Endothelial cell (in vitro differentiated cells): ENCODE data around the gene CPN2. TPM values are rescaled to one million over a fixed set of nuclear protein-coding genes. Genes with fewer than 3 reads are reported as not detected.
A peak's percentile ranks its signal among the peaks of the same experiment; 100 is the strongest.

ENCODE experiments used
- DNase-seq: peaks from one replicate; pipeline ENCODE4 v3.0.0; 2021; ENCODE audit warnings: low spot score
- H3K27ac Mint-ChIP-seq: one replicate; pipeline ENCODE4 v1.8.0; 2021; ENCODE audit warnings: mixed read lengths, inconsistent platforms; ENCODE audit not compliant: unreplicated experiment
- H3K27me3 Mint-ChIP-seq: one replicate; pipeline ENCODE4 v1.8.0; 2021; ENCODE audit warnings: mild to moderate bottlenecking, moderate library complexity, mixed read lengths, inconsistent platforms; ENCODE audit not compliant: unreplicated experiment
- H3K36me3 Mint-ChIP-seq: one replicate; pipeline ENCODE4 v1.8.0; 2021; ENCODE audit warnings: mild to moderate bottlenecking, low read depth, mixed read lengths, inconsistent platforms; ENCODE audit not compliant: unreplicated experiment
- H3K4me1 Mint-ChIP-seq: one replicate; pipeline ENCODE4 v1.8.0; 2021; ENCODE audit warnings: mild to moderate bottlenecking, mixed read lengths, inconsistent platforms; ENCODE audit not compliant: unreplicated experiment
- H3K4me3 Mint-ChIP-seq: one replicate; pipeline ENCODE4 v1.8.0; 2021; ENCODE audit warnings: mild to moderate bottlenecking, mixed read lengths, inconsistent platforms; ENCODE audit not compliant: unreplicated experiment
- H3K9me3 Mint-ChIP-seq: one replicate; pipeline ENCODE4 v1.8.0; 2021; ENCODE audit warnings: mixed read lengths, inconsistent platforms; ENCODE audit not compliant: unreplicated experiment
- total RNA-seq: library from RNA; stranded (reverse); fragmentation: NEBNext Ultra II Directional; extraction: Animal tissue kit (Norgen Biotek cat#: 25700); gene quantifications from one replicate; pipeline ENCODE4 v1.2.1, GENCODE V29; 2021; ENCODE audit not compliant: unreplicated experiment
- TF ChIP-seq, protein P1 (sequence below): fragments of 200-600 bp; sonication (generic); IDR thresholded peaks from one replicate; pipeline ENCODE4 v1.5.0; 2021; ENCODE audit warnings: antibody characterized with exemption; ENCODE audit not compliant: unreplicated experiment

The CPN2 gene
- total RNA-seq, 1 donor from 2014 or later, result not detected

DNA sequence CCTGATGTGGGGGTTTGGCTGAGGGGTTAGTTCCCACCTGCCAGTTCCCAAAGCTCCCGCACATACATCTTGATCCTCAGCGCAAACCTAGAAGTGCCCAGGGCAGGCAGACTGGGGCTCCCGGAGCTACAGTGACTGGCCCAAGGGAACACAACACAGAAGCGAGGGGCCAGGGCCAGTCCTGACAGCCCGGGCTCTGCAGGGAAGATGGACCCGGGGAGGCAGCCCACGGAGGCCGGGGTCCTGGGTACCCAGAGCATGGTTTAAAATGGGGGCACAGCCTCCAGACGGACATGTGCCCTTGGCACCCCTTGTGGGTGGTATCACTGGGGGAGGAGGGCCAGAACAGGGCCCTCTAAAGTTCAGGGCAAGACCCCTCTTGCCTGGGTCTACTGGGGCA, 5.1 kb downstream of the CPN2 start:
- Mint-ChIP-seq H3K36me3 (no peaks in the 10 kb centered on the region), H3K9me3 (no peaks in the 10 kb centered on the region), H3K4me3 (no peak overlapping the region), H3K4me1 (no peaks in the 10 kb centered on the region), H3K27me3 (peaks cover 7% of the 10 kb centered on the region), H3K27ac (no peak overlapping the region)
- no peak for DNase-seq
- TF ChIP-seq, protein P1, sequence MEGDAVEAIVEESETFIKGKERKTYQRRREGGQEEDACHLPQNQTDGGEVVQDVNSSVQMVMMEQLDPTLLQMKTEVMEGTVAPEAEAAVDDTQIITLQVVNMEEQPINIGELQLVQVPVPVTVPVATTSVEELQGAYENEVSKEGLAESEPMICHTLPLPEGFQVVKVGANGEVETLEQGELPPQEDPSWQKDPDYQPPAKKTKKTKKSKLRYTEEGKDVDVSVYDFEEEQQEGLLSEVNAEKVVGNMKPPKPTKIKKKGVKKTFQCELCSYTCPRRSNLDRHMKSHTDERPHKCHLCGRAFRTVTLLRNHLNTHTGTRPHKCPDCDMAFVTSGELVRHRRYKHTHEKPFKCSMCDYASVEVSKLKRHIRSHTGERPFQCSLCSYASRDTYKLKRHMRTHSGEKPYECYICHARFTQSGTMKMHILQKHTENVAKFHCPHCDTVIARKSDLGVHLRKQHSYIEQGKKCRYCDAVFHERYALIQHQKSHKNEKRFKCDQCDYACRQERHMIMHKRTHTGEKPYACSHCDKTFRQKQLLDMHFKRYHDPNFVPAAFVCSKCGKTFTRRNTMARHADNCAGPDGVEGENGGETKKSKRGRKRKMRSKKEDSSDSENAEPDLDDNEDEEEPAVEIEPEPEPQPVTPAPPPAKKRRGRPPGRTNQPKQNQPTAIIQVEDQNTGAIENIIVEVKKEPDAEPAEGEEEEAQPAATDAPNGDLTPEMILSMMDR, result no peak

DNA sequence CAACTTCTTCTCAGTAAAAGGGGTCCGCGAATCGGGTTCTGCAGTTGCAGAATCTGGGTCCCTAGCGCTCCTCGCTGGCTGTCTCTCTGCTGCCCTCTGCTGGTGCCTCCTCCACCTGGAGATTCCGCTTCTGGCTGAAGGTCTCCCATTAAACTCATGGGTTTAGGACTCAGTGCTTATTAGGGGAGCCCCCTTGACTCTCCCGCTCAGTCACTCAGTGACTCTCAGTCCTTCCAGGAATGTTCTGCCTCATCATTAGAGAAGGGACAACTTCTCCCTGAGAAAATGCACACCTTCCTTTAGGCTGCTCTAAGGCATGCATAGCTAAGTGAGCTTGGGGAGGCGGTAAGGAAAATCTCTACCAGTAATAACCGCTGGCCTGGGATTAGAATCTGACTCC, 7.1 kb downstream of the CPN2 start:
- no peak overlapping the region for H3K27ac Mint-ChIP-seq
- peaks cover 9% of the 10 kb centered on the region for H3K27me3 Mint-ChIP-seq
- DNase-seq, result peak; percentile 84
- H3K9me3 Mint-ChIP-seq, result no peaks in the 10 kb centered on the region
- H3K4me3 Mint-ChIP-seq, result no peak overlapping the region
- H3K4me1 Mint-ChIP-seq, result peaks cover 12% of the 10 kb centered on the region
- no peaks in the 10 kb centered on the region for H3K36me3 Mint-ChIP-seq
- TF ChIP-seq, protein P1, result peak; percentile 92

DNA sequence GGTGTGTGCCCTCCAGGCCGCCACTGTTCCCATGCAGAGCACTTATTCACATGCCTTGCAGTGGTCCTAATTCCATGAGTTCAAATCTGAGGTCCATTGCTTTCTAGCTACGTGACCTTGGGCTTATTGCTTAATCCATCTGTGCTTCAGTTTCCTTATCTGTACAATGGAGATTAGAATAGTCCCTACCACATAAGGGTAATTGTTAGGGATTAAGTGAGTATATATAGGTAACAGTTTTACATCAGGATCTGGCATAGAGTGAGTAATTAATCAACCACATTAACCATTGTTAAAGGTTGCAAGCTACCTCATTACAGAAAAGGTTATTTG, 7.6 kb downstream of the CPN2 start:
- DNase-seq, result no peak
- Mint-ChIP-seq H3K27me3 (peaks cover 9% of the 10 kb centered on the region), H3K4me3 (no peak overlapping the region), H3K36me3 (no peaks in the 10 kb centered on the region), H3K9me3 (no peaks in the 10 kb centered on the region), H3K27ac (no peak overlapping the region), H3K4me1 (peaks cover 12% of the 10 kb centered on the region)
- TF ChIP-seq, protein P1, result no peak

DNA sequence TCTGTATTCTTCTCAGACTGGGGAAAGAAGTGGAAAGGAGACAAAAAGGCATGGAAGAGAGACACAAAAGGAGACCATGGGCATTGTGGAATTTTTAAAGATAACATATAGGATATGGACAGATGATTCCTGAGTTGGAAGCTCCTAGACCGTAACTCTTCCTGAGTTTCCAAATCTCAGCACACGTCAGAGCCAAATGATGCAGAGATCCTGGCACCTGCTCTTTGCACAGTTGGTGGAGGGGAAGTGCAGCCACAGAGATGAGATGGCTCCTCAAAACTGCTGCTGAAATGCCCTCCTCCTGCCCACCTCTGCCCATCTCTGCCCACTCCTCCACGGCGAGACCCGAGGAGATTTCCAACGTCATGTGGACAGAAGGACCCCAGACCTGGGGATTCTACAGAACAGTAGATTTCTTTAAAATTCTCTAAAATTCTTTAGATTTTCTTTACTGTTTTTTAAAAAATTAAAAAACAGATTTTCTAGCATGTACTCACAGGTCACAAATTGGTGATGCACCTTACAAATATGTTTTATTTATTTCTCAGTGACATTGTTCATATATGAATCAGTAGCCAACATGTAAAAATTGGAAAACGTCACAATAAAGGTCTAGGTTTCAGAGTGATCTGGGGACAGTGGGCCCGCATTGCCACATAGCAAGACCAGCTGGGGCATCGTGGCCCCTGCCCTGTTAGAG, 8.1 kb downstream of the CPN2 start:
- Mint-ChIP-seq H3K4me1 (peaks cover 12% of the 10 kb centered on the region), H3K27ac (no peak overlapping the region), H3K4me3 (no peak overlapping the region), H3K27me3 (peaks cover 8% of the 10 kb centered on the region), H3K36me3 (no peaks in the 10 kb centered on the region), H3K9me3 (no peaks in the 10 kb centered on the region)
- DNase-seq, result no peak
- TF ChIP-seq, protein P1, result no peak

DNA sequence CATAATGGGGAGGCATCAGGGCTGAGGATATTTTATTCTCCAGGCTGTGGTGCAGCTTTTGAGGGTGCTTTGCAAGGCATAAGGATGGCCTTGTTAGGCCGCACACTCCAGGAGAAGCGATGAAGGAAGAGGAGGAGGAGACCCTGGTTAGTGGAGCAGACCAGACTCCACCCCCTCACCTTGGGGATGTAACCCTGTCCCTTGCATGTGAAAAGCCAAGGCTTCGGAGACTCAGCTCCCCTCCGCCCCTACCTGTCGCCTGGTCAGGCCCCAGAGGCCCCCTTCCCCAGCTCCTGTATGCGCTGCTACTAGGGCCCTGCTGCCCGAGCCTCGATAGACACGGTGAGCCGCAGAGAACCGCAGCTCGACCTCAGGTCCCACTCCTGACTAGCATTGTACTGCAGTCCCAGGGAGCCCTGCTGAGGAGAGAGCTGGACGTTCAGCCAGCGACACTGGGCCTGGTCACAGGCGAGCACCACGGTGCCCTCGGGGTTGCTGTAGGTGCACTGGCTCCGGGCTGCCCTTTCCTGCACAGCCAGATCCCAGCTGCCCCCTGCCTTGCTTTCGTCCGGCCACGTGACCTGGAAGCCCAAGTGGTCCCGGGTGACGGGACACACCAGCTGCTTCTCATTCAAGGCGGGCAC, 10.2 kb downstream of the CPN2 start:
- Mint-ChIP-seq H3K27ac (no peak overlapping the region), H3K36me3 (no peaks in the 10 kb centered on the region), H3K4me1 (peaks cover 12% of the 10 kb centered on the region), H3K27me3 (peaks cover 11% of the 10 kb centered on the region), H3K4me3 (no peak overlapping the region), H3K9me3 (no peaks in the 10 kb centered on the region)
- DNase-seq, result no peak
- TF ChIP-seq, protein P1, result no peak
